ENCODE measurements around the gene KCNH1. TPM values are rescaled to one million over a fixed set of nuclear protein-coding genes. Genes with fewer than 3 reads are reported as not detected.

The KCNH1 gene
- total RNA-seq, 1 donor from 2014 or later, result 0.10 TPM

- H3K27ac Mint-ChIP-seq (ENCODE audit: unreplicated experiment), result no peak overlapping the region
- DNase-seq (ENCODE audit: low spot score), result no peak
- H3K9me3 Mint-ChIP-seq (ENCODE audit: unreplicated experiment), result peaks cover 11% of the 10 kb centered on the region
- TF ChIP-seq CTCF (IDR thresholded peaks at IDR 0.05; ENCODE audit: unreplicated experiment), result no peak
- no peak overlapping the region for H3K4me3 Mint-ChIP-seq (ENCODE audit: unreplicated experiment)
- H3K27me3 Mint-ChIP-seq (ENCODE audit: unreplicated experiment), result no peaks in the 10 kb centered on the region
- peaks cover 5% of the 10 kb centered on the region for H3K36me3 Mint-ChIP-seq (ENCODE audit: low read depth, unreplicated experiment)
- no peaks in the 10 kb centered on the region for H3K4me1 Mint-ChIP-seq (ENCODE audit: unreplicated experiment)
Measured at GRCh38 chr1:211169353-211169752, 35.4 kb upstream of the KCNH1 start.

DNA sequence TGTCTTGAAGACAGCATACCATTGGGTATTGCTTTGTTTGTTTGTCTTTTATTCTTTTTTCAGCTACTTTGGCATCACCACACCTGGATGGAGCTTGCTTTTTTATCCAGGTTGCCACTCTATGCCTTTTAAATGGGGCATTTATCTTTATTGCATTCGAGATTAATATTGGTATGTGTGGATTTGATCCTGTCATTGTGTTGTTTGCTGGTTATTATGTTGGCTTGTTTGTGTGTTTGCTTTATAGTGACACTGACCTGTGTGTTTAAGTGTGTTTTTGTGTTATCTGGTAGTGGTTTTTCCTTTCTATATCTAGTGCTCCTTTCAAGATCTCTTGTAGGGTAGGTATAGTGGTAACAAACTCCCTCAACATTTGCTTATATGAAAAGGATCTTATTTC lies 24.9 kb upstream of the KCNH1 start:
- TF ChIP-seq CTCF (IDR thresholded peaks at IDR 0.05; ENCODE audit: unreplicated experiment), result no peak
- Mint-ChIP-seq H3K9me3 (ENCODE audit: unreplicated experiment) (no peaks in the 10 kb centered on the region), H3K27ac (ENCODE audit: unreplicated experiment) (no peak overlapping the region), H3K4me1 (ENCODE audit: unreplicated experiment) (no peaks in the 10 kb centered on the region), H3K27me3 (ENCODE audit: unreplicated experiment) (peaks cover 2% of the 10 kb centered on the region), H3K4me3 (ENCODE audit: unreplicated experiment) (no peak overlapping the region), H3K36me3 (ENCODE audit: low read depth, unreplicated experiment) (no peaks in the 10 kb centered on the region)
- DNase-seq (ENCODE audit: low spot score), result no peak

DNA sequence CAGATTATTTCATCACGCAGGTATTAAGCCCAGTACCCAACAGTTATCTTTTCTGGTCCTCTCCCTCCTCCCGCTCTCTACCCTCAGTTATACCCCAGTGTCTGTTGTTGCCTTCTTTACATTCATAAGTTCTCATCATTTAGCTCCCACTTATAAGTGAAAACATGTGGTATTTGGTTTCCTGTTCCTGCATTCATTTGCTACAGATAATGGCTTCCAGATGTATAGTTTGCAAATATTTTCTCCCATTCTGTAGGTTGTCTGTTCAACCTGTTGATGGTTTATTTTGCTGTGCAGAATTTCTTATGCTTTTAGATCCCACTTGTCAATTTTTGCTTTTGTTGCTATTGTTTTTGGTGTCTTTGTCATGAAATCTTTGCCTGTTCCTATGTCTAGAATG lies 21.1 kb upstream of the KCNH1 start:
- Mint-ChIP-seq H3K36me3 (ENCODE audit: low read depth, unreplicated experiment) (no peaks in the 10 kb centered on the region), H3K27me3 (ENCODE audit: unreplicated experiment) (no peaks in the 10 kb centered on the region), H3K4me3 (ENCODE audit: unreplicated experiment) (no peak overlapping the region), H3K4me1 (ENCODE audit: unreplicated experiment) (no peaks in the 10 kb centered on the region), H3K27ac (ENCODE audit: unreplicated experiment) (no peak overlapping the region), H3K9me3 (ENCODE audit: unreplicated experiment) (no peaks in the 10 kb centered on the region)
- no peak for TF ChIP-seq CTCF (IDR thresholded peaks at IDR 0.05; ENCODE audit: unreplicated experiment)
- DNase-seq (ENCODE audit: low spot score), result no peak

DNA sequence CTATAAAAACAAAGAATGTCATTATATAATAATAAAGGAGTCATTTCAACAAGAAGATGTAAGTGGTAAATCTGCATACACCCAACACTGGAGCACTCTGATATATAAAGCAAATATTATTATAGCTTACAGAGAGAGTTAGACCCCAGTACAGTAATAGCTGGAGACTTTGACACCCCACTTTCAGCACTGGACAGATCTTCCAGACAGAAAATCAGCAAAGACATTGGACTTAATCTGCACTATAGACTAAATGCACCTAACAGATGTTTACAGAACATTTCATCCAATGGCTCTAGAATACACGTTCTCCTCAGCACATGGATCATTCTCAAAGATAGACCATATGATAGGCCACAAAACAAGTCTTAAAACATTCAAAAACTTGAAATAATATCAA lies 20.0 kb upstream of the KCNH1 start:
- H3K27ac Mint-ChIP-seq (ENCODE audit: unreplicated experiment), result no peak overlapping the region
- no peak overlapping the region for H3K4me3 Mint-ChIP-seq (ENCODE audit: unreplicated experiment)

GRCh38 chr1:211148366-211148765 lies 14.4 kb upstream of the KCNH1 start:
- no peaks in the 10 kb centered on the region for H3K36me3 Mint-ChIP-seq (ENCODE audit: low read depth, unreplicated experiment)
- no peaks in the 10 kb centered on the region for H3K27me3 Mint-ChIP-seq (ENCODE audit: unreplicated experiment)
- H3K27ac Mint-ChIP-seq (ENCODE audit: unreplicated experiment), result no peak overlapping the region
- no peak for TF ChIP-seq CTCF (IDR thresholded peaks at IDR 0.05; ENCODE audit: unreplicated experiment)
- no peaks in the 10 kb centered on the region for H3K4me1 Mint-ChIP-seq (ENCODE audit: unreplicated experiment)
- no peak overlapping the region for H3K4me3 Mint-ChIP-seq (ENCODE audit: unreplicated experiment)
- H3K9me3 Mint-ChIP-seq (ENCODE audit: unreplicated experiment), result no peaks in the 10 kb centered on the region
- no peak for DNase-seq (ENCODE audit: low spot score)

More for the DNA sequence above, 20.0 kb upstream of the KCNH1 start:
- no peak for DNase-seq (ENCODE audit: low spot score)
- Mint-ChIP-seq H3K27me3 (ENCODE audit: unreplicated experiment) (no peaks in the 10 kb centered on the region), H3K9me3 (ENCODE audit: unreplicated experiment) (no peaks in the 10 kb centered on the region), H3K4me1 (ENCODE audit: unreplicated experiment) (no peaks in the 10 kb centered on the region), H3K36me3 (ENCODE audit: low read depth, unreplicated experiment) (no peaks in the 10 kb centered on the region)
- TF ChIP-seq CTCF (IDR thresholded peaks at IDR 0.05; ENCODE audit: unreplicated experiment), result no peak

Measured in endothelial cell (in vitro differentiated cells).